ENCODE data around the gene SPSB1.

GRCh38 chr1:9312168-9312720 is 19.6 kb downstream of the SPSB1 start:
- TF ChIP-seq POLR2AphosphoS5 (IDR thresholded peaks at IDR 0.05; ENCODE audit: low read depth) (no peak), REST (IDR thresholded peaks at IDR 0.05; ENCODE audit: insufficient replicate concordance, low read depth) (no peak), CTCF (IDR thresholded peaks at IDR 0.05; ENCODE audit: insufficient read depth, low read length) (no peak)

Data from HL-60 (cell line).